Measurements from ENCODE around the gene FANCE. TPM values are rescaled to one million over a fixed set of nuclear protein-coding genes. Genes with fewer than 3 reads are reported as not detected.

FANCE gene
- total and polyA plus RNA-seq, 9 of the 15 experiments (the other 6 are each of a cell fraction or from before 2014, with no cell fraction given): 5.7 to 30.2 (median 17.0) TPM

DNA sequence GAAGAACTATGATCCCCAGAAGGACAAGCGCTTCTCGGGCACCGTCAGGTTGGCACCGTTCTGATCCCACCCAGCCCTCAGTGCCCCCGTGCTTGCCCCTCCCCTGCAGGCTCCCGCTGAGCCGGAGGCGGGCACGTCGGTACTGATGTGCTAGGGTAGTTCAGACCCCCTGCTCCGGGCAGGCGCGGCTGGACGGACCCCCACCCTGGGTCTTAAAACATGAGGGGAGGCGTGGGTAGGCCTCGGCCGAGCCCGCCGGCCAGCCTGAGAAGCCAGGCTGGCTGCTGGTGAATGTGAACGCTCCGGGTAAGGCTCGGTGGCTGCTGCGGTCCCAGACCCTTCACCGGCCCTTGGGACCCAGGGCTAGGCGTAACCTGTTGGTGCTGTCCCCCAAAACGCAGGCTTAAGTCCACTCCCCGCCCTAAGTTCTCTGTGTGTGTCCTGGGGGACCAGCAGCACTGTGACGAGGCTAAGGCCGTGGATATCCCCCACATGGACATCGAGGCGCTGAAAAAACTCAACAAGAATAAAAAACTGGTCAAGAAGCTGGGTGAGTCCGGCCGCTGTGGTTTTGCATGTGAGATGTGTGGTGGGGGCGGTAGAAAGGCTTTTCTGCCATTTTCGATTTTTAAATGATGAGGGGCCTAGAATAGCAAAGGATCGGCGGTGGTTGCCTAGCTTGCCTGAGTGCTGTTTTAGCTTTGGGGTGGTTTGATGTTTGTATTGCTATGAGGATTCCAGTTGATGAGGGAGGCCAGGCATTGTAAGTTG is 17.0 kb downstream of the FANCE start (continued):
- TF ChIP-seq ZNF133 (CRISPR knock-in tag; IDR thresholded peaks at IDR 0.05) (no peak), FOXA1 (IDR thresholded peaks at IDR 0.05; ENCODE audit: borderline replicate concordance) (no peak), ASH1L (IDR thresholded peaks at IDR 0.05; ENCODE audit: borderline replicate concordance, low read depth, partially characterized antibody) (no peak), SETDB1 (IDR thresholded peaks at IDR 0.05; ENCODE audit: low read length) (no peak), EHMT2 (IDR thresholded peaks at IDR 0.05) (no peak), ZNF75A (CRISPR knock-in tag; IDR thresholded peaks at IDR 0.05) (no peak), HDAC6 (IDR thresholded peaks at IDR 0.05; ENCODE audit: low read depth, low read length) (no peak)
- TF ChIP-seq, protein P1, sequence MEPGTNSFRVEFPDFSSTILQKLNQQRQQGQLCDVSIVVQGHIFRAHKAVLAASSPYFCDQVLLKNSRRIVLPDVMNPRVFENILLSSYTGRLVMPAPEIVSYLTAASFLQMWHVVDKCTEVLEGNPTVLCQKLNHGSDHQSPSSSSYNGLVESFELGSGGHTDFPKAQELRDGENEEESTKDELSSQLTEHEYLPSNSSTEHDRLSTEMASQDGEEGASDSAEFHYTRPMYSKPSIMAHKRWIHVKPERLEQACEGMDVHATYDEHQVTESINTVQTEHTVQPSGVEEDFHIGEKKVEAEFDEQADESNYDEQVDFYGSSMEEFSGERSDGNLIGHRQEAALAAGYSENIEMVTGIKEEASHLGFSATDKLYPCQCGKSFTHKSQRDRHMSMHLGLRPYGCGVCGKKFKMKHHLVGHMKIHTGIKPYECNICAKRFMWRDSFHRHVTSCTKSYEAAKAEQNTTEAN (CRISPR knock-in tag; IDR thresholded peaks at IDR 0.05): no peak; the same call in 1 of the 2 replicates
